A549 treated with ZK216348 at 1 μM for 4 hours (cell line): ENCODE results near the gene C20orf173. TPM values are rescaled to one million over a fixed set of nuclear protein-coding genes. Genes with fewer than 3 reads are reported as not detected.

Experiments
- total RNA-seq: library from RNA; stranded (reverse); fragments of 200-300 nt; extraction: Qiagen RNA extraction; gene quantifications from 5 replicates; pipeline ENCODE4 v1.2.3, GENCODE V29; 2022; ENCODE audit warnings: low read depth

C20orf173 gene, protein sequence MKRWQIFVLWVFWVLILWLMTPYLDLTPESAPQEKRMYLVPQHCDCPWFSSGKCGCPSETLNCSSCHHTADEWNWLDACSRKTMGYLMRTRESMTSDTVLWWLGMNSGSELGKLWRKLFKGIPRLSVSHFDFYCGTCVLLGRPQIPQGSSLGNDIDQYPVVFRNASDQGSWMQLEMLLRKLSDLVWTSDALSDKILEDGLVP
- total RNA-seq = not detected in 5 replicates

DNA sequence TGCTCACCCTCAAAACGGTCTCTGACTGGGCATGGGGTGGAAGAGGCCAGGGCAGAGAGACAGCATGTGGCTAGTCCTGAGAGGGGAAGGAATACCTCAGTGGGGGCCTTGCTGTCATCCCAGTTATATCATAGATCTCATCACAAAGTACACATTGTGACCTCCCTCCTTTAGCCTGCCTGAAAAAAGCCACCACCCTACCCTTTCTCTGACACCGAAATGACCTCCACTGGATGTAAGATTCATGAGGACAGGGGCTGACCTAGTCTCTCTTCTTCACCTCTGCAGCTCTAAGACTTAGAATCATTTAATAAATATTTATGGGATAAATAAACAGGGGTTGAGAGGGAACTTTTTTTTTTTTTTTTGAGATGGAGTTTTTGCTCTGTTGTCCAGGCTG lies at the start of gene C20orf173:
Gene C20orf173, minus strand, starts transcription at position 101 of the 400 bp plus-strand sequence. CDS start 279 bp downstream, outside the sequence.

DNA sequence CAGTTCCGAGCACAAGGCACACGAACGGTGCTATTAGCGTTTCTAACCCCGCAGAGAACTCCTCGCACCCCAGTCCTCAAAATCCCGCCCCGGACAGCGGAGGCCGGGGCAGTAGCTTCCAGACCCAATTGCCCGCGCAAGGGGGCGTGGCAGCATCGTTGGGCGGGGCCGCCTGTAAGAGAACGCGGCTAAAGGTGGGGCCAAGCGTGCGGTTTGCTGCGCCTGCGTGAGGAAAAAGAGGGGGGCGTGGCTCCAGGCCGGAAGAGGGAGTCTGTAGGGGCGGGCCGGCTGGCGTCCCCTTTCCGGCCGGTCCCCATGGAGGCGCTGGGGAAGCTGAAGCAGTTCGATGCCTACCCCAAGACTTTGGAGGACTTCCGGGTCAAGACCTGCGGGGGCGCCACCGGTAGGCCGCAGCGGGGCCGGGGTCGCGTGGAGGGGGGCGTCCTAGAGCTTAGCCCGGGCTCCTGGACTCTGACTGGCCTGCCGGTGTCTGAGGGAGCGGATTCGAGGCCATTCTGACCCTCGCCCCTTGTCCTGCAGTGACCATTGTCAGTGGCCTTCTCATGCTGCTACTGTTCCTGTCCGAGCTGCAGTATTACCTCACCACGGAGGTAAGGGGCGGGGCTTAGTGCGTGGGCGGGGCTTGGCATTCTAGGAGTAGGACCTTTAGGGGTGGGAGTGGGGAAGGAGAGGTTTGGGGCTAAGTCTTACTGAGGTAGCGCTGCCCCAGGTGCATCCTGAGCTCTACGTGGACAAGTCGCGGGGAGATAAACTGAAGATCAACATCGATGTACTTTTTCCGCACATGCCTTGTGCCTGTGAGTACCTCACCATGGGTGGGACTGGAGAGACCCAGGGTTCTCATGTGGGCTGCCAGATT lies 12.6 kb upstream of the C20orf173 start, which contains the start of gene ERGIC3:
Gene ERGIC3, plus strand, starts transcription at position 296 of the 880 bp plus-strand sequence. Its CDS starts 20 bp downstream, at position 316.

Other genes starting within 250 kb of the C20orf173 start
- 324 to 430 TPM (median 410 TPM) in 5 replicates for gene EIF6, start 244.9 kb downstream of the C20orf173 start, total RNA-seq
- 0.07 to 0.15 TPM (median 0.12 TPM) in 4 of 5 replicates, not detected in the other for gene FAM83C, start 237.2 kb downstream of the C20orf173 start, total RNA-seq
- 32.3 to 35.9 TPM (median 33.9 TPM) in 5 replicates for gene UQCC1, start 117.7 kb downstream of the C20orf173 start, total RNA-seq
- gene GDF5, start 91.4 kb downstream of the C20orf173 start, total RNA-seq = not detected in 5 replicates
- gene CEP250, start 74.1 kb downstream of the C20orf173 start, total RNA-seq = 20.5 to 34.9 TPM (median 26.3 TPM) in 5 replicates
- gene ERGIC3, start 12.4 kb upstream of the C20orf173 start, total RNA-seq = 211 to 251 TPM (median 247 TPM) in 5 replicates
- gene SPAG4, start 86.2 kb upstream of the C20orf173 start, total RNA-seq = 2.6 to 8.0 TPM (median 5.2 TPM) in 5 replicates
- 151 to 238 TPM (median 223 TPM) in 5 replicates for gene CPNE1, start 135.2 kb upstream of the C20orf173 start, total RNA-seq
- gene RBM12, start 135.2 kb upstream of the C20orf173 start, total RNA-seq = 69.7 to 108 TPM (median 81.8 TPM) in 5 replicates
- gene NFS1, start 169.7 kb upstream of the C20orf173 start, total RNA-seq = 21.2 to 44.3 TPM (median 38.4 TPM) in 5 replicates
- gene ROMO1, start 169.8 kb upstream of the C20orf173 start, total RNA-seq = 224 to 385 TPM (median 331 TPM) in 5 replicates
- gene RBM39, start 212.6 kb upstream of the C20orf173 start, total RNA-seq = 187 to 251 TPM (median 200 TPM) in 5 replicates
- gene PHF20, start 242.4 kb upstream of the C20orf173 start, total RNA-seq = 25.6 to 39.8 TPM (median 27.9 TPM) in 5 replicates